Activated effector memory CD4-positive, alpha-beta T cell treated with anti-CD3 and anti-CD28 coated beads, Interleukin-2, amount 50 U/mL, for 16 hours (primary cell): ENCODE measurements around the gene INPP4A.

Experiments used
- DNase-seq: peaks from one replicate; pipeline ENCODE4 v3.0.0-alpha.2; 2020

The INPP4A gene

GRCh38 chr2:98498703-98499440 lies 54.2 kb downstream of the INPP4A start:
- no peak for DNase-seq

GRCh38 chr2:98500561-98500960 lies 55.9 kb downstream of the INPP4A start:
- no peak for DNase-seq

GRCh38 chr2:98501223-98501622 lies 56.6 kb downstream of the INPP4A start:
- no peak for DNase-seq

DNA sequence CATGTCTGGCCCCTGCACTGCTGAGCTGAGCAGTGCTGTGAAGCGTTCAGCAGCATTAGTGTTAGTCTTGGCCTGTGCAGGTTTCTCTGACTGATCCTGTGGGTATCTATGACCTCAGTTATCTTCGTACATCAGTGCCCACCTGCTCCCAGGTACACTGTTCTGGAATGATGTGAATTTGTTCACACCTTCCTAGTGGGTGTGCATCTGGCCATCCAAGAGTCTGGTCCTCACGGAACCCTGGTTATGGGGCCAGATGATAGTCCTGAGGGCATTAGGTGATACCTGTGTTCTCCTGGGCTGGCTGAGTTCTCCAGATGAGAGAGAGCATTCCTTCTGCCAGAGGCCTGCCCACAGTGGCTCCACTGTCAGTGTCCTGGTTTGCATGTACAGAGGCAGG lies 57.2 kb downstream of the INPP4A start:
- no peak for DNase-seq

DNA sequence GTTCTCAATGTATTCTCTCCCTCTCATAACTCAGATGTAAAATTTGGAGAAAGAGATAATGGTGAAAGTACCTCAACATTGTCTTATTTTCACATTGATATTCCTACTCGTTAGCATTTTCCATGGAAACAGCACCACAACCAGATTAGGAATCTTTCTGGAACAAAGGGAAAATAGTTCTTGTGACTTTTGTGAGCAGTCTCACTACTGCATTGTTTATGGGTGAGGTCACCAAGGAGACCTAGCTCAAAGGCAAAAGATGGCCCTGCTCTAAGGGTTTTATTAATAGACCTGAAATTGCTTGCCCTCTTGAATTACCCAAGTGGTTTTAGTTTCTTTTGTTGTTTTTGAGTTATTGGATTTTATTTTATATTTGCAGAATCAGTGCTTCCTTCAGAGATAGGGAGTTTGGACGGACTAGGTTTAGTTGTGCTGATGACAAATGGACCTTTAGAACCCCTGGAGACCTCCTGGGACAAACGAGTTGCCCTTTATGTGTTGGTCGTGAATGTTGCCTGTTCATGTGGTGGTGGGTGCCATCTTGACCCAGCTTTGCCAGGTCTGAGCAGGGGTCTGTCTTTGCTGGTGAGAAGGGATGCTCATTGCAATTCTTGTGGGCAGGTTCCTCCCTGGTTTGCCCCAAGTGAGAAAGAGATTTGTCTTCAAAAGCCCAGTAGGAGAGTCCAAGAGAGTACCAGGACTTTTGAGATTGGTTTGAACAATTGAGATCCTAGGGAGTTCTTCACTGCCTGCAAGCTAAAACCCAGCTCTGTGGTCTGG lies 58.1 kb downstream of the INPP4A start:
- DNase-seq = no peak

DNA sequence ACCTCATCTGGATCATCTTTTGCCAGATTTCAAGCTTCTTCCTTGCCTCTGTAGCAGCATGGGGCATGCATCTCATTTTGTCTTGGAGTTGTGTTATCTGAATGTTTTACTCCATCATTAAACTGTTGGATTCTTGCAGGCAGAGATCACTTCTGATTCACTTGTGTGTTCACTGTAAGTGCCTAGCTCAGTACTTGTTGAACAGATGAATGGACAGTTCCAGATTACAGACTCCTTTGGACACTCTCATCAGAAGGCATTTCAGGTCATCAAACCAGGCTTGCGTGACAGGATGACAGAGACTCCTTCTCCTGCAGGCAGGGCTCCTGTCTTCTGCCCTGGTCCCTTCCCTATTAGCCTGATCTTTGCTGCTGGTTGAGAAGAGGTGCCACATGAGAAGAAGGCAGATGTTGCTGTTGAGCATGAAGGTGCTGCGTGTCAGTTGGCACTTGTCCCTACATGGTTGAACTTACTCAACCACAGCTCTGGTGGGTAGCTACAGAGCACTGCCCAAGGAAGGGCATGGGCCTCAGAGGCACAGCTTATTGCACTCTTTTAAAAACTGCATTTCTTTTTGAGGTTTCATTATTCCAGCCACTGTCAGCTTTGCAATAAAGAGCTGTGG lies 58.9 kb downstream of the INPP4A start:
- no peak for DNase-seq

DNA sequence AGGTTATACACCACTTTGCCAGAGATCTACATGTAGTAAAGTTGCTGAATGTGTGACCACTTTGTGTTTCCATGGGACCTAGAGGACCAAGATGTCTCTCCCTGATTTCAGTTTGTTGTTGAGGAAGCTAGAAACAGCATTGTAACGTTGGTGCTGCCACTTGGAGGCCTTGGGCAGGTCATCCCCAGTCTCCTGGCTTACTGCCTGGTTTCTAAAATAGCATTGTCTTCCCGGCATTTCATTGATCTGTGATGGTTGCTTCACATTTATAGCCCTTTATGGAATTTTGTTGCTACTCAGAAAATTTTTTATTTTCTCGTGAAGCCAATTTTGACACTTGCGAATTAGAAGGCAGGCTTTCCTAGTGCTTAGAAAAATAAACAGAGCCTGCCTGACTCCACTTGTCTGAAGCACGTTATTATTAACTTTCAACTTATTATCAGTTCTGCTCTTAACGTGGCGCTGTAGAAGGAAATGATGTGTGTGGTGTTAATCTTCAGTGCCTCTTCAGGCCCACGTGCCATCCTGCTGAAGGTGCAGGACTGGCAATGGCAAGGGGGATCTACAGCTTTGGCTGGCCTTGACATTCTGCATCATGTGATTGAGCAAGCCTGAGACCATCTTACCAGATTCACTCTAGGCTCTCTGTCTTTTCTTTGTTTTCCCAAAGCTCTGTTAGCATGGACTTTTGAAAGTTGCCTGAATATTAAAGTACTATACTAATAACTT lies 59.9 kb downstream of the INPP4A start:
- no peak for DNase-seq

DNA sequence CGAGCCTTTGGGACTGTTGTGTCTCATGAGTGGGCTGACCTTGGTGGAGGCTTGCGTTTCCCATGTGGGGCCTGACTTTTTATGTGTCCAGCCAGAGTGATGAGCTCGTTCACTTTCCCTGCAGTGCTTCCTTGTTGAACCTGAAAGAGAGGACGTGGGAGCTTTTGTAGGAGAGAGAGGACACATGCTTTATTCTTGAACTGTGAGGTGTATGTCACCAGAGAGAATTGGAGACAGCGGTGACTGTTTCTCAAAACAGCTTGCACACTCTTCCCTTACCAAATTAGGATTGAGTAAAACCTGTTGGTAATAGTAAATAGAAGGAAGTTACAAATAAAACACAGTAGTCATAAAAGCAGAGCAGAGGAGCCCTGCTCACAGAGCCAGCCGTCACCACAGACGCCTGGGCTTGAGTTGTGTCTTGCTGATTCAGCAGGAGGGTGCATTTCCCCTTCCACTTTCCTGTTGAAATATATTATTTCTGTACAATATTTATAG lies 60.7 kb downstream of the INPP4A start:
- DNase-seq = peak; percentile 66

DNA sequence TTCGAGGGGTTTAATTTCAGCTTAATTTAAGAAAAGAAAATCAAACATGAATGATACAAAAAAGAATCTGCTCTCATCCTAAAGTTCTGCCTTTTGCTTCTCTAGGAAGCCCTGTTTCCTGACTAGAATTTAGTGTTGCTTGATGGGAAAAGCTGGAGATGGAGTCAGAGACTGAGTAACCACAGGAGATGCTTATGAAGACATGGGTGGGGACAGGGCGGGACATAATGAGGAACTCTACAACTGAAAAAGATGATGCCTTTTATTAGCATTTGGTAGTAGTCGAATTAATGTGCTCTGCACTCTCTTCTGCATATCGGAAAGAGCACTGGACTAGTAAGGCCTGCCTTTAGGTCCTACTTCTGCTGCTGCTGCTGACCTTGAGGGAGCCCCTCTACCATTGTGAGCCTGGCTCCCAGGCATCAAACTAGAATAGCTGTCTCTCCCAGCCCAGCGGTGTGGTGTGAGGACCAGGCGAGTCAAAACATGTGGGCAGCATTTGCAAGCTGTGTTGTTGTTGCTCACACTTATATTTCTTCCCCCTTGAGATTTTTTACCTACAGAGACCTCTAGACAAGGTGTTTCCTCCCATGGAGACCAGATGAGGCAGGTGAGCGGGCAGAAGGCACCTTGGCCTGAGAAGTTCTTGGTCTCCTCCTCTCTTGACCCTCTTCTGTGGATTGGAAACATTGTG lies 61.5 kb downstream of the INPP4A start:
- no peak for DNase-seq

GRCh38 chr2:98506881-98507280 lies 62.2 kb downstream of the INPP4A start:
- DNase-seq = no peak

GRCh38 chr2:98507461-98507860 lies 62.8 kb downstream of the INPP4A start:
- DNase-seq = no peak

DNA sequence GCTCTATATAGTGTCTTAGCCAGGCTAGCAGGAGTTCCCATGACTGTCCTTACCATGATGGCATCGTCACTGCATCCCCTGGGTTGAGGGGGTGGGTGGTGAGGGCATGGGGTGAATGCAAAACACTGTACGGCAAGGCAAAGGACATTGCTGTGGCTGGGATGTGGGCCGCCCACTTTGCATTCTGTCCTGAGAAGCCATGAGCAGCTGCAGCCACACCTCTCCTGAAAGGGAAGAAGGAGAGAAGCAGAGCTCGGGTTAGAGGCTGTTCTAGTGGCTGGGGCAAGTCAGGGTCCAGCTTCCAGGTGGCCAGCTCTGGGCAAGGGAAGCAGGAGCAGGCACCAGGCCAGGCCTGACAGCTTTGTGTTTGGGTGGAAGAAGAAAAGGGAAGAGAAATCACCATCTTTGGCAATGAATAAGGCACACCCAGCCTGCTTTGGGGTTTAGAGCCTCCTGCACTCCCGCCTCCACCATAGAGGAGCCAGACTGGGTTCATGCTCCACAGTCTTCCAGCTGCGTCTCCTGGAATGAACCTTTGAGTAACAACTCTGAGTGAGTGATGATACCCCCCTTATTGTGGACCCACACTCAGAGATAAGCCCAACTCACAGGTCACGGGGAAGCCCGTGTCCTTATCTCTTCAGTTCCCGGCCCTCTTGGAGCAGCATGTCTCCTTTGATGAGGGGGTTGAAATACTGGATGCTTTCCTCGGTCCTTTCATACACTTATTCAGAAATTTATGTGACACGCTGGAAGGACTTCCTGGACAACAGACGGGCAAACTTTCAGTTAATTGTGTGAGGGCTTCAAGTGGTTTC lies 63.4 kb downstream of the INPP4A start:
- no peak for DNase-seq

GRCh38 chr2:98508709-98509066 lies 64.0 kb downstream of the INPP4A start:
- DNase-seq = peak; percentile 80

- no peak for DNase-seq
These were observed 65.1 kb downstream of the INPP4A start for GRCh38 chr2:98509542-98510321.

DNA sequence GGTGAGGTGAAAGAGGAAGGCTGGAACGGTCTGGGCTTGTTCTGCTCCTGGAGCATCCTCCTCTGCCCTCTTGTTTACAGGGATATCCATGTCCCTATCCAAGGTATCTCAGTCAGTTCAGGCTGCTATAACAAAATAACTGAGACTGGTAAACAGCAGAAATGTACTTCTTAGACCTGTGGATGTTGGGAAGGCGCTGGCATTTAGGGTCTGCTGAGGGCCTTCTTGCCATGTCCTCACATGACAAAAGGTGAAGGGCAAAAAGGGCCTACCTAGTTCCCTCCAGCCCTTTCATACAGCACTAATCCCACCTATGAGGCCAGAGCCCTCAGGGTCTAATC lies 65.6 kb downstream of the INPP4A start:
- DNase-seq = no peak

DNA sequence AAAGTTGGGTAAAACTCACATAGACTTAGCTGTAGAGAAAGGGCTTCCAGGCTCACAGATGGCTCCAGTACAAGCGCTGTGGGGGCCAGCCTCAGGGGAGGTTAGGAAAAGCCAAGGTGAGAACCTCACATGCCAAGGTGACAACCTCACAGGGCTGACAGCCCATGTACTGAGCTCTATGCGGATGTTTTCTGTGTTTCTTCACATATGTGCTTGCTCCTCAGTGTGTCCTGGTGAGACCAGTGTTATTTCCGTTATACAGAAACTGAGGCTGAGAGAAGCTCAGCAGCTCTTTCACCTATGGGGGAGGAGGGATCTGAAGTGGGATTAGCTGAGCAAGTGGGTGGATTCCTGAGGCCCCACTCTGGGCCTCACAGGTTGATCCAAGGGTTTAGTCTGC lies 67.3 kb downstream of the INPP4A start:
- DNase-seq = no peak

DNA sequence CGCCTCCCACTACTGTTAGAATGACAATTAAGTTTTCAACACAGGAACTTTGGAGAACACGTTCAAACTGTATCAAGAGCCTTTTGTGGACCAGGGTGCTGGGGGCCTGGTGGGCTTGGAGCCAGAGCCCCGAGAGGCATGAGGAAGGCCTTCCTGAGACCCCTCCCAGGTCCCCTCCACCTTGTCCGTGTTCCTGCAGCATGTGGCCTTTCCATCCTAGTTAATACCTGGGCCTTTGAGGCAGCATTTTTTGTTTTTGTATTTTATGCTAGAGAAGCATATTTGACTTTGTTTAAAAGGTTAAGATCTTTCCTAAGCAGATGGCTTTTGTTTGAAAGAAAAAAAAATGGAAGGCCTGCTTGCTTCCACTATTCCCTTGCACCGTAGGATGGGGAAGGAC lies 68.0 kb downstream of the INPP4A start:
- no peak for DNase-seq

DNA sequence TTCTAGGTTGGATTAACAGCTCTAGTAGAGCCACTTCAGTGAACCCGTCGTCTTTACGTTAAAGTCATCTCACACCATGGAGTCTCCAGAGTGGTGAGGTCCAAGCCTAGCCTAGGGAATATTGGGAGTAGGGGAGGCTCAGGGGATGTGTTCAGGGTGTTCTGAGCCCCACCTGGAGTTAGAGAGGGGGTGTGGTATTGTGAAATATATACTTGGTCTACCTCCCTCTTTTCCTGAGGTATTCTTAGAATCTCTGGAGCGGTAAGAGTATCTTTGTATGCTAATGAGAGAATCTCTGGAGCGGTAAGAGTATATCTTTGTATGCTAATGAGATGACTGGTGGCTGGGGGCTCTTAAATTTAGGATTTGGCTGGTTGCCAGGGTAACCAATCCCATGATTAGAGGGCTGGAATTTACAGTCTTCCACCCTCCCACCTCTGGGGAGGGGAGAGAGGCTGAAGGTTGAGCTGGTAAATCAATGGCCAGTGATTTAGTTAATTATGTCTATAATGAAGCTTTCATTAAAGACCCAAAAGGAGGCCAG lies 69.5 kb downstream of the INPP4A start:
- DNase-seq = no peak

- DNase-seq = no peak
These were observed 70.2 kb downstream of the INPP4A start for GRCh38 chr2:98514879-98515249.

- no peak for DNase-seq
These were observed 70.8 kb downstream of the INPP4A start for GRCh38 chr2:98515250-98515991.
